Left ventricle myocardium inferior (tissue), 1 donor: ENCODE measurements around the gene CCL18. TPM values are rescaled to one million over a fixed set of nuclear protein-coding genes. Genes with fewer than 3 reads are reported as not detected.

Experiments used
- DNase-seq: peaks from one replicate; pipeline ENCODE4 v3.0.0-alpha.2; 2020
- H3K27ac ChIP-seq: fragments of 200-600 bp; replicated peaks from 2 replicates; pipeline ENCODE4 v1.8.0; 2021
- H3K27me3 ChIP-seq: fragments of 200-600 bp; 2 replicates; pipeline ENCODE4 v1.8.0; 2021; ENCODE audit warnings: low read depth
- H3K36me3 ChIP-seq: fragments of 200-600 bp; 2 replicates; pipeline ENCODE4 v1.8.0; 2021
- H3K4me1 ChIP-seq: fragments of 200-600 bp; 2 replicates; pipeline ENCODE4 v1.8.0; 2021
- H3K4me3 ChIP-seq: fragments of 200-600 bp; 2 replicates; pipeline ENCODE4 v1.8.0; 2021; ENCODE audit warnings: mild to moderate bottlenecking, moderate library complexity
- H3K9me3 ChIP-seq: fragments of 200-600 bp; replicated peaks from 2 replicates; pipeline ENCODE4 v1.8.0; 2021
- intact Hi-C: fragments of 100-400 bp; cut with micrococcal nuclease; formaldehyde crosslinking; loops from one replicate; pipeline ENCODE4 v1.11.0; 2022
- total RNA-seq: library from RNA; stranded (reverse); fragmentation: NEBNext Ultra II Directional; extraction: Animal tissue kit (Norgen Biotek cat#: 25700); gene quantifications from one replicate; pipeline ENCODE4 v1.2.1, GENCODE V29; 2021
- TF ChIP-seq, protein P1 (sequence below): fragments of 200-600 bp; IDR thresholded peaks from 2 replicates; pipeline ENCODE4 v1.8.0; 2021; ENCODE audit warnings: antibody characterized with exemption, mild to moderate bottlenecking, borderline replicate concordance
- donor health status: DM: no; HTN: yes; CAD: no; lungs with severe emphysema.

CCL18 gene
- total RNA-seq, 1 donor from 2014 or later: 1.1 TPM

DNA sequence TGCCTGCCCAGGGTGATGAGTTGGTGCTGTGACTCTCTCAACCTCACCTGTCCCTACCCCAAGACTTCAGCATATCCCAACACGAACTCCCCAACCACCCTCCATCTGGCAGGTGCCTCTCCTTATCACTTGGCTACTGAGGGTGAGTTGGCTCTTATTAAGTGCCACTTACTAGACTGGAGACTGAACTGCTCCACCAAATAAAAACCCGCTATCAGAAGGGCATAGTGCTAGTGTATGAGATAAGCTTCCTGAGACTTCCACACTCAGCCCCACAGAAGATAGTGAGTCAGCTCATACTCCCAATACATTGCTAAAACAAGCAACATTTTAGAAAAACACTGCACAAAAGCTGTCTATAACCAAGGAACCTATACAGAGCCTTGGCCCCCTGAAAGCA, 16.0 kb upstream of the CCL18 start:
- intact Hi-C loops: loop anchor here (10.0 kb wide), 1 partner anchor 47 kb away; the partner anchor contains the start of gene CCL3

DNA sequence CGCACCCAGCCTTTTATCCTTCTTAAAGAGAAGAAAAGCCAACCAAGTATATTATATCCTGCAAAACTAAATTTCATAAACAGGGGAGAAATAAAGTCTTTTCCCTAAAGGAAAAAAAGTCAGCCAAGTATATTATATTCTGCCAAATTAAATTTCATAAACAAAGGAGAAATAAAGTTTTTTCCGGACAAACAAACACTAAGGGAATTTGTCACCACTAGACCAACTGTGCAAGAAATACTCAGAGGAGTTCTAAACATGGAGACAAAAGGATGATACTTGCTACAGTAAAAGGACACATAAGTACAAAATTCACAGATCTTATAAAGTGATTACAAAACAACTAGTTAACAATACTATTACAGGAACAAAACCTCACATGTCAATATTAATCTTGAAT, 14.4 kb upstream of the CCL18 start:
- intact Hi-C loops: loop anchor here (10.0 kb wide), 1 partner anchor 45 kb away; the partner anchor contains the start of gene CCL3
- Histone ChIP-seq H3K27me3 (peaks cover 14% of the 10 kb centered on the region), H3K27ac (no peak overlapping the region), H3K36me3 (no peaks in the 10 kb centered on the region), H3K9me3 (peaks cover 51% of the 10 kb centered on the region), H3K4me3 (no peak overlapping the region), H3K4me1 (no peaks in the 10 kb centered on the region)
- DNase-seq: no peak
- TF ChIP-seq, protein P1, sequence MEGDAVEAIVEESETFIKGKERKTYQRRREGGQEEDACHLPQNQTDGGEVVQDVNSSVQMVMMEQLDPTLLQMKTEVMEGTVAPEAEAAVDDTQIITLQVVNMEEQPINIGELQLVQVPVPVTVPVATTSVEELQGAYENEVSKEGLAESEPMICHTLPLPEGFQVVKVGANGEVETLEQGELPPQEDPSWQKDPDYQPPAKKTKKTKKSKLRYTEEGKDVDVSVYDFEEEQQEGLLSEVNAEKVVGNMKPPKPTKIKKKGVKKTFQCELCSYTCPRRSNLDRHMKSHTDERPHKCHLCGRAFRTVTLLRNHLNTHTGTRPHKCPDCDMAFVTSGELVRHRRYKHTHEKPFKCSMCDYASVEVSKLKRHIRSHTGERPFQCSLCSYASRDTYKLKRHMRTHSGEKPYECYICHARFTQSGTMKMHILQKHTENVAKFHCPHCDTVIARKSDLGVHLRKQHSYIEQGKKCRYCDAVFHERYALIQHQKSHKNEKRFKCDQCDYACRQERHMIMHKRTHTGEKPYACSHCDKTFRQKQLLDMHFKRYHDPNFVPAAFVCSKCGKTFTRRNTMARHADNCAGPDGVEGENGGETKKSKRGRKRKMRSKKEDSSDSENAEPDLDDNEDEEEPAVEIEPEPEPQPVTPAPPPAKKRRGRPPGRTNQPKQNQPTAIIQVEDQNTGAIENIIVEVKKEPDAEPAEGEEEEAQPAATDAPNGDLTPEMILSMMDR: no peak

More for the DNA sequence above, 16.0 kb upstream of the CCL18 start:
- no peaks in the 10 kb centered on the region for H3K36me3 ChIP-seq
- H3K27me3 ChIP-seq: peaks cover 14% of the 10 kb centered on the region
- H3K9me3 ChIP-seq: peaks cover 50% of the 10 kb centered on the region
- H3K27ac ChIP-seq: no peak overlapping the region
- TF ChIP-seq, protein P1: no peak
- H3K4me1 ChIP-seq: no peaks in the 10 kb centered on the region
- H3K4me3 ChIP-seq: no peak overlapping the region
- no peak for DNase-seq

DNA sequence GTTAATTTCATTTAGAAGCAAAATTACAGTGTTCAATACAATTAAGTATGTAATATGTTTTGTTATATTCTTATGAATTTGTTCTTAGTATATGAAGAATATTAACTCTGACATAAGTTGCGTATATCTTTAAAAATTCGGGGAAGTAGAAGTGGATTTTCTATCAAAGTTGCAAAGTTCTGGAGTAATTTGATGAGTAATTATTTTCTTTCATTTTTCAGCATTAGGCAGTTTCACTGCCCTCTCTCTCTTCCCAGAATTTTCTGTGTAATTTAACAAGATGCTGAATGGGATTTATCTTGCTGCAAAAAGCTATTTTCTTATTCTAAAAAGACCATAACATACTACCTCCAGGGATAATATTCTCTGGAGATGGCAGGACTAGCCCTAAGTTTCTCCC, 8.9 kb upstream of the CCL18 start:
- no peak overlapping the region for H3K4me3 ChIP-seq
- TF ChIP-seq, protein P1: no peak
- H3K36me3 ChIP-seq: no peaks in the 10 kb centered on the region
- DNase-seq: no peak
- intact Hi-C loops: no loop called here
- no peaks in the 10 kb centered on the region for H3K27me3 ChIP-seq
- H3K9me3 ChIP-seq: peaks cover 28% of the 10 kb centered on the region
- no peak overlapping the region for H3K27ac ChIP-seq
- no peaks in the 10 kb centered on the region for H3K4me1 ChIP-seq

DNA sequence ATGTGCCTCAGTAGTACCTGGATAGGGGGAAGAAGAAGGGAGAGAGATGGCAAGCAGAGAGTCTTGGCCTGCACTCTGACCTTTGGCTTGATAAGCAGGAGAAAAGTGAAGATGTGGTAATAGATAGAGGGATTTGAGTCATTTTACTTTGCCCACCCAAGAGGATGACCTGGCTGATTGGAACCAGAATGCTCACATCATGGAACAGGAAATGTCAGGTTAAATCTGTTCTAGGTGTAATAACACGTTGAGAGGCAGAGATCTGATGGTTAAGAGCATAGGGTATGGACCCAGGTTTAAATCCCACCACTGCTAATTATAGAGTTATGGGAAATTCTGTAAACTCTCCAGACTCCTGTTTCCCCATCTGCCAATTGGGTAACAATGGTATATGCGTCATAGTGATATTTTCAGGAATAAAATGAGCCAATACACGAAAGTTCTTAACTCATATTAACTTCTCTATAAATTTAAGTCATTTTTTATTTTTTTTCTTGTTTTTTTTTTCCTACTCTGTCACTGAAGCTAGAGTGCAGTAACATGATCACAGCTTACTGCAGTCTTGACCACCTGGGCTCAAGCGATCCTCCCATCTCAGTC, 8.1 kb upstream of the CCL18 start:
- TF ChIP-seq, protein P1: no peak
- no peak overlapping the region for H3K27ac ChIP-seq
- H3K4me3 ChIP-seq: no peak overlapping the region
- H3K9me3 ChIP-seq: peaks cover 21% of the 10 kb centered on the region
- no peak for DNase-seq
- intact Hi-C loops: no loop called here
- H3K4me1 ChIP-seq: no peaks in the 10 kb centered on the region
- no peaks in the 10 kb centered on the region for H3K36me3 ChIP-seq
- H3K27me3 ChIP-seq: no peaks in the 10 kb centered on the region

DNA sequence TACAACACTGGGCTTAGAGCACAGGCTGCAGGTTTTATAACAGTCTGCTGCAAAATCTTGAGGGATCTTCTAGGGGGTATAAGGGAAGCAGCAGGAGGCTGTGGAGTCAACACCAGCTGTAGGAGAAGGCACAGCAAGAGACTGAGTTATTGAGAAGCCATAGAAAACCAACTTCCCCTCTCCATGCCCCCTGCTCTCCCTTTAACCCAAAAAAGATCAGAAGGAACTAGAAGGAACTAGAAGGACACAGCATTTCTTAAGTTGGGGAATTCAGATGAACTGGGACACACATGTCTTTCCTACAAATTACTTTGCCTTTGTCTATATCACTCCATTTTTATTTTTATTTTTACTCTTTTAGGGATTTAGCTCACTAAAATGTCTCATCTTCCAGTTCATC, 6.2 kb upstream of the CCL18 start:
- peaks cover 3% of the 10 kb centered on the region for H3K9me3 ChIP-seq
- no peak overlapping the region for H3K4me3 ChIP-seq
- intact Hi-C loops: no loop called here
- DNase-seq: no peak
- H3K27ac ChIP-seq: no peak overlapping the region
- H3K27me3 ChIP-seq: no peaks in the 10 kb centered on the region
- no peaks in the 10 kb centered on the region for H3K36me3 ChIP-seq
- TF ChIP-seq, protein P1: no peak
- H3K4me1 ChIP-seq: no peaks in the 10 kb centered on the region
